ENCODE data around the gene RAB40B.

RAB40B gene

GRCh38 chr17:82640036-82640435 is 58.5 kb downstream of the RAB40B start:
- no peak for TF ChIP-seq CTCF (conservative IDR thresholded peaks at IDR 0.05)
- peak overlapping the region; percentile 47 for H3K27ac ChIP-seq

GRCh38 chr17:82639628-82640027 is 58.9 kb downstream of the RAB40B start:
- no peak for TF ChIP-seq CTCF (conservative IDR thresholded peaks at IDR 0.05)
- peak overlapping the region; percentile 47 for H3K27ac ChIP-seq

- TF ChIP-seq CTCF (conservative IDR thresholded peaks at IDR 0.05), result no peak
- H3K27ac ChIP-seq, result peak overlapping the region; percentile 99
These were observed 60.2 kb downstream of the RAB40B start for GRCh38 chr17:82638183-82638773.

GRCh38 chr17:82636626-82637598 is 61.6 kb downstream of the RAB40B start:
- H3K27ac ChIP-seq, result peak overlapping the region; percentile 99
- TF ChIP-seq CTCF (conservative IDR thresholded peaks at IDR 0.05), result no peak

- peak overlapping the region; percentile 99 for H3K27ac ChIP-seq
- TF ChIP-seq CTCF (conservative IDR thresholded peaks at IDR 0.05), result no peak
These were observed 65.2 kb downstream of the RAB40B start for GRCh38 chr17:82633343-82633742.

- no peak for TF ChIP-seq CTCF (conservative IDR thresholded peaks at IDR 0.05)
- H3K27ac ChIP-seq, result peak overlapping the region; percentile 99; the same call in 1 of the 2 replicates
These were observed 66.0 kb downstream of the RAB40B start for GRCh38 chr17:82632451-82632850.

- peak overlapping the region; percentile 99; the same call in 1 of the 2 replicates for H3K27ac ChIP-seq
These were observed 67.0 kb downstream of the RAB40B start for GRCh38 chr17:82631544-82631943.

More at GRCh38 chr17:82631544-82631943, 67.0 kb downstream of the RAB40B start:
- no peak for TF ChIP-seq CTCF (conservative IDR thresholded peaks at IDR 0.05)
